ENCODE measurements around the gene CEBPB.

CEBPB gene

DNA sequence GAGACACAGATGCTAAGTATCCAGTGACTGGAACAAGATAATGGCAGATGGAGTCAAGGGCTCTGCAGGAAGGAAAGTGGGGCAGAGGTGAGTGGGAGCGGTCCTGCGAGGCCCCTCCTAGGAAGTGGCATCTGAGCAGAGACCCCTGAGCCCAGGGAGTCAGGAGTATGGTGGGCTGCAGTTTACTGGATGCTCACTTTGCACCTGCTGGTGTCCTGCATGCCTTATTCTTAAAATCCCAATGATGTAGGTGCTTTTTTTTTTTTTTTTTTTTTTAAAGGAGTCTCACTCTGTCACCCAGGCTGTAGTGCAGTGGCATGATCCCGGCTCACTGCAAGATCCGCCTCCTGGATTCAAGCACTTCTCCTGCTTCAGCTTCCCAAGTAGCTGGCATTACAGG lies 5.6 kb downstream of the CEBPB start:
- Histone ChIP-seq H3K27ac (ENCODE audit: low read depth, low read length) (no peak overlapping the region), H3K9me3 (ENCODE audit: control insufficient read depth, insufficient read depth, low read length) (no peaks in the 10 kb centered on the region), H3K4me1 (ENCODE audit: control insufficient read depth, low read length) (peaks cover 49% of the 10 kb centered on the region), H3F3A (ENCODE audit: control insufficient read depth, insufficient read depth) (no peaks in the 10 kb centered on the region), H3K36me3 (ENCODE audit: control insufficient read depth, low read length) (peaks cover 15% of the 10 kb centered on the region), H3K27me3 (ENCODE audit: control insufficient read depth, low read length) (no peaks in the 10 kb centered on the region), H3K4me2 (ENCODE audit: low read length) (no peak overlapping the region), H3K9me2 (replicated peaks; ENCODE audit: control insufficient read depth, low read length) (no peaks in the 10 kb centered on the region), H4K20me1 (ENCODE audit: control insufficient read depth, insufficient read depth, low read depth, low read length) (peaks cover 3% of the 10 kb centered on the region; the same call in 1 of the 2 replicates), H3K4me3 (ENCODE audit: low read length) (no peak overlapping the region), H3K79me2 (ENCODE audit: control insufficient read depth, low read length) (peaks cover 27% of the 10 kb centered on the region)
- TF ChIP-seq, protein P1, sequence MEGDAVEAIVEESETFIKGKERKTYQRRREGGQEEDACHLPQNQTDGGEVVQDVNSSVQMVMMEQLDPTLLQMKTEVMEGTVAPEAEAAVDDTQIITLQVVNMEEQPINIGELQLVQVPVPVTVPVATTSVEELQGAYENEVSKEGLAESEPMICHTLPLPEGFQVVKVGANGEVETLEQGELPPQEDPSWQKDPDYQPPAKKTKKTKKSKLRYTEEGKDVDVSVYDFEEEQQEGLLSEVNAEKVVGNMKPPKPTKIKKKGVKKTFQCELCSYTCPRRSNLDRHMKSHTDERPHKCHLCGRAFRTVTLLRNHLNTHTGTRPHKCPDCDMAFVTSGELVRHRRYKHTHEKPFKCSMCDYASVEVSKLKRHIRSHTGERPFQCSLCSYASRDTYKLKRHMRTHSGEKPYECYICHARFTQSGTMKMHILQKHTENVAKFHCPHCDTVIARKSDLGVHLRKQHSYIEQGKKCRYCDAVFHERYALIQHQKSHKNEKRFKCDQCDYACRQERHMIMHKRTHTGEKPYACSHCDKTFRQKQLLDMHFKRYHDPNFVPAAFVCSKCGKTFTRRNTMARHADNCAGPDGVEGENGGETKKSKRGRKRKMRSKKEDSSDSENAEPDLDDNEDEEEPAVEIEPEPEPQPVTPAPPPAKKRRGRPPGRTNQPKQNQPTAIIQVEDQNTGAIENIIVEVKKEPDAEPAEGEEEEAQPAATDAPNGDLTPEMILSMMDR (IDR thresholded peaks at IDR 0.05; ENCODE audit: low read depth, low read length, poor library complexity, severe bottlenecking), result no peak
- TF ChIP-seq EZH2phosphoT487 (IDR thresholded peaks at IDR 0.05; ENCODE audit: borderline replicate concordance, low read length), result no peak

DNA sequence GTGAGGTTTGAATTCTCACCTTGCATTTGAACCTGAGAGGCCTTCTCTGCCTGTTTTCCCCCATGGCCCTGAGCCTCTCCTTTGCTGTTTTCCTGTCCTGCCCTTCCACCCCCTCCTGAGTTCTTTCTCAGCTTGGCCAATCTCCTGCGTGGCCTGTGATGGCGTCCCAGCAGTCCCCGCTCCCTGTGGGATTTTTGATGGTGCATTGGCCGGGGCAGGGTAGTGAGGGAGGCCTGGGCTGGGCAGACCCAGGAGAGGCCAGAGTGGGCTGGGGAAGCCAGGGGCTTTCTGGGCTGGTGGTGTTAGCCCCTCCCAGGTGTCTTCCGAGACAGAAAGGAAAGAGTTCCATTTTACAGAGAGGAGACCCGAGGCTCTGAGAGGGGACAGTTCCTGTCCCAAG lies 6.3 kb downstream of the CEBPB start:
- TF ChIP-seq, protein P1 (IDR thresholded peaks at IDR 0.05; ENCODE audit: low read depth, low read length, poor library complexity, severe bottlenecking), result no peak
- no peak for TF ChIP-seq EZH2phosphoT487 (IDR thresholded peaks at IDR 0.05; ENCODE audit: borderline replicate concordance, low read length)
- H3K36me3 ChIP-seq (ENCODE audit: control insufficient read depth, low read length), result peaks cover 15% of the 10 kb centered on the region

DNA sequence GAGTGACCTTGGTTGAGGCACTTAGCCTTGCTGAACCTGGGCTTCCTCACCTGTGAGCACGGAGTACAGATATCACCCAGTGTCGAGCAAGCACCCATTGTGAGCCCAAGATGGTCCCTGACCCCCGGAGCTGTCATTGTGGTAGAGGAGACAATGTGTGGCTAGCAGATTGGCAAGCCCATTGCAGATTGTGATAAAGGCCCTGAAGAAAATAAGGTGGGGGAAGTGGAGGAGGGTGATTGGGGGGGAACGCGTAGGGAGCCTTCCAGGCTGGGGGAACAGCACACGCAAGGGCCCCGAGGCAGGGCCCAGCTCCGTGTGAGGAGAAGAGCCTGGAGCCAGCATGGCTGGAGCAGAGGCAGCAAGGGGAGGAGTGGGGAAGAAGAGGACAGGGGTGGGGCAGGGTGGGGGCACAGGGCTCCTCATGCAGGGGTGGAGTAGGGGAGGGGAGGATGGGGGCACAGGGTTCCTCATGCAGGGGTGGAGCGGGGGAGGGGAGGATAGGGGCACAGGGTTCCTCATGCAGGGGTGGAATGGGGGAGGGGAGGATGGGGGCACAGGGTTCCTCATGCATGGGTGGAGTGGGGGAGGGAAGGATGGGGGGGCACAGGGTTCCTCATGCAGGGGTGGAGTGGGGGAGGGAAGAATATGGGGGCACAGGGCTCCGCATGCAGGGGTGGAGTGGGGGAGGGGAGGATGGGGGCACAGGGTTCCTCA lies 7.0 kb downstream of the CEBPB start:
- Histone ChIP-seq H3K79me2 (ENCODE audit: control insufficient read depth, low read length) (peaks cover 18% of the 10 kb centered on the region), H3K27ac (ENCODE audit: low read depth, low read length) (no peak overlapping the region), H3K9me2 (replicated peaks; ENCODE audit: control insufficient read depth, low read length) (no peaks in the 10 kb centered on the region), H3K36me3 (ENCODE audit: control insufficient read depth, low read length) (peaks cover 15% of the 10 kb centered on the region), H3K9me3 (ENCODE audit: control insufficient read depth, insufficient read depth, low read length) (no peaks in the 10 kb centered on the region), H3K4me3 (ENCODE audit: low read length) (no peak overlapping the region), H3K4me1 (ENCODE audit: control insufficient read depth, low read length) (peaks cover 49% of the 10 kb centered on the region), H4K20me1 (ENCODE audit: control insufficient read depth, insufficient read depth, low read depth, low read length) (peaks cover 3% of the 10 kb centered on the region; the same call in 1 of the 2 replicates), H3K27me3 (ENCODE audit: control insufficient read depth, low read length) (no peaks in the 10 kb centered on the region), H3K4me2 (ENCODE audit: low read length) (no peak overlapping the region), H3F3A (ENCODE audit: control insufficient read depth, insufficient read depth) (no peaks in the 10 kb centered on the region)
- TF ChIP-seq, protein P1 (IDR thresholded peaks at IDR 0.05; ENCODE audit: low read depth, low read length, poor library complexity, severe bottlenecking), result no peak
- TF ChIP-seq EZH2phosphoT487 (IDR thresholded peaks at IDR 0.05; ENCODE audit: borderline replicate concordance, low read length), result no peak

More for the DNA sequence above, 6.3 kb downstream of the CEBPB start:
- Histone ChIP-seq H3K27me3 (ENCODE audit: control insufficient read depth, low read length) (no peaks in the 10 kb centered on the region), H3K4me3 (ENCODE audit: low read length) (no peak overlapping the region), H3F3A (ENCODE audit: control insufficient read depth, insufficient read depth) (no peaks in the 10 kb centered on the region), H3K4me1 (ENCODE audit: control insufficient read depth, low read length) (peaks cover 49% of the 10 kb centered on the region), H4K20me1 (ENCODE audit: control insufficient read depth, insufficient read depth, low read depth, low read length) (peaks cover 3% of the 10 kb centered on the region; the same call in 1 of the 2 replicates), H3K9me3 (ENCODE audit: control insufficient read depth, insufficient read depth, low read length) (no peaks in the 10 kb centered on the region), H3K4me2 (ENCODE audit: low read length) (no peak overlapping the region), H3K79me2 (ENCODE audit: control insufficient read depth, low read length) (peaks cover 23% of the 10 kb centered on the region), H3K27ac (ENCODE audit: low read depth, low read length) (no peak overlapping the region), H3K9me2 (replicated peaks; ENCODE audit: control insufficient read depth, low read length) (no peaks in the 10 kb centered on the region)
